Liver (tissue), 9 donors: ENCODE measurements around the gene MEX3B. TPM values are rescaled to one million over a fixed set of nuclear protein-coding genes. Genes with fewer than 3 reads are reported as not detected.

Source experiments
- DNase-seq: peaks from one replicate; pipeline ENCODE4 v3.0.0-alpha.2; 2017; ENCODE audit warnings: low spot score
- H3K27ac ChIP-seq, 2 donors: one replicate each; pipeline ENCODE4 v1.7.0; 2013; ENCODE audit warnings: inconsistent platforms in 2 of 2, low read length in 2 of 2, control low read depth in 1 of 2, low read depth in 1 of 2, mild to moderate bottlenecking in 1 of 2
- H3K27me3 ChIP-seq, 4 donors: one replicate each; pipeline versions ENCODE4 v1.6.1 to v1.7.0; 2013; ENCODE audit warnings: low read length in 3 of 4, inconsistent platforms in 1 of 4, mild to moderate bottlenecking in 1 of 4, moderate library complexity in 1 of 4; ENCODE audit not compliant: control insufficient read depth in 4 of 4, insufficient read depth in 4 of 4
- H3K36me3 ChIP-seq, 4 donors: one replicate each; pipeline versions ENCODE4 v1.6.1 to v1.7.0; 2013; ENCODE audit warnings: low read length in 3 of 4, mild to moderate bottlenecking in 3 of 4, low read depth in 1 of 4, moderate library complexity in 1 of 4; ENCODE audit not compliant: control insufficient read depth in 4 of 4, insufficient read depth in 3 of 4
- H3K4me1 ChIP-seq, 4 donors: one replicate each; pipeline versions ENCODE4 v1.6.1 to v1.7.0; 2013; ENCODE audit warnings: low read length in 3 of 4, mild to moderate bottlenecking in 3 of 4, moderate library complexity in 1 of 4; ENCODE audit not compliant: control insufficient read depth in 4 of 4, insufficient read depth in 4 of 4
- H3K4me3 ChIP-seq, 3 donors: one replicate each; pipeline versions ENCODE4 v1.6.1 to v1.7.0; 2013; ENCODE audit warnings: low read length in 3 of 3, control low read depth in 1 of 3, low read depth in 1 of 3, mild to moderate bottlenecking in 1 of 3
- H3K9ac ChIP-seq, 2 donors: one replicate each; pipeline ENCODE4 v1.7.0; 2013; ENCODE audit warnings: low read length in 2 of 2, mild to moderate bottlenecking in 2 of 2, moderate library complexity in 2 of 2, control low read depth in 1 of 2, low read depth in 1 of 2
- H3K9me3 ChIP-seq, 4 donors: one replicate each; pipeline versions ENCODE4 v1.6.1 to v1.7.0; 2013; ENCODE audit warnings: low read length in 3 of 4; ENCODE audit not compliant: control insufficient read depth in 4 of 4
- EGR1 ChIP-seq, 2 donors: IDR thresholded peaks; 2 replicates each; pipeline ENCODE4 v1.6.1; 2016 to 2018; ENCODE audit warnings: antibody characterized with exemption in 2 of 2, low read depth in 2 of 2
- FOXA1 ChIP-seq: IDR thresholded peaks from 2 replicates; pipeline ENCODE4 v1.6.1; 2016; ENCODE audit warnings: antibody characterized with exemption
- FOXA2 ChIP-seq: IDR thresholded peaks from 2 replicates; pipeline ENCODE4 v1.6.1; 2016; ENCODE audit warnings: antibody characterized with exemption
- GABPA ChIP-seq, 2 donors: IDR thresholded peaks in 1 of 2; conservative IDR thresholded peaks in 1 of 2; 2 replicates each; pipeline ENCODE4 v1.6.1; 2016; ENCODE audit warnings: antibody characterized with exemption in 2 of 2, mild to moderate bottlenecking in 1 of 2, moderate library complexity in 1 of 2
- HNF4A ChIP-seq, 2 donors: conservative IDR thresholded peaks; 2 replicates each; pipeline ENCODE4 v1.6.1; 2016; ENCODE audit warnings: antibody characterized with exemption in 2 of 2, mild to moderate bottlenecking in 2 of 2
- HNF4G ChIP-seq: IDR thresholded peaks from 2 replicates; pipeline ENCODE4 v1.6.1; 2016; ENCODE audit warnings: antibody characterized with exemption
- JUND ChIP-seq, 2 donors: IDR thresholded peaks; 2 replicates each; pipeline ENCODE4 v1.6.1; 2016; ENCODE audit warnings: antibody characterized with exemption in 2 of 2
- NR2F2 ChIP-seq: IDR thresholded peaks from 2 replicates; pipeline ENCODE4 v1.6.1; 2016; ENCODE audit warnings: antibody characterized with exemption
- RXRA ChIP-seq, 2 donors: IDR thresholded peaks; 2 replicates each; pipeline ENCODE4 v1.6.1; 2017 to 2018; ENCODE audit warnings: antibody characterized with exemption in 2 of 2, mild to moderate bottlenecking in 1 of 2
- SP1 ChIP-seq: IDR thresholded peaks from 2 replicates; pipeline ENCODE4 v1.6.1; 2018; ENCODE audit warnings: antibody characterized with exemption, mild to moderate bottlenecking
- TAF1 ChIP-seq: conservative IDR thresholded peaks from 2 replicates; pipeline ENCODE4 v1.6.1; 2016; ENCODE audit warnings: antibody characterized with exemption, mild to moderate bottlenecking
- YY1 ChIP-seq: IDR thresholded peaks from 2 replicates; pipeline ENCODE4 v1.6.1; 2016; ENCODE audit warnings: antibody characterized with exemption, mild to moderate bottlenecking
- WGBS: extraction: QIAGEN DNeasy Blood & Tissue Kit; methylation state at CpG from one replicate; pipeline ENCODE4 v1.1.7; 2013; 5-methylcytosine and 5-hydroxymethylcytosine counted together
- polyA plus RNA-seq, 2 donors: library from polyadenylated mRNA; stranded (reverse) in 1 of 2; unstranded in 1 of 2; fragments of 200-250 nt in 1 of 2; fragments of >200 nt in 1 of 2; fragmentation: Nextera tagmentation in 1 of 2; extraction: Ambion mirVana in 1 of 2; gene quantifications; one replicate each; pipeline versions ENCODE4 v1.2.1 to v1.2.3, GENCODE V29; 2013 to 2015
- total RNA-seq, 2 donors: library from RNA; depleted of rRNA; stranded (reverse); fragments of >200 nt; gene quantifications; one replicate each; pipeline ENCODE4 v1.2.3, GENCODE V29; 2014
- TF ChIP-seq, protein P1 (sequence below): IDR thresholded peaks from 2 replicates; pipeline ENCODE4 v1.6.1; 2016; ENCODE audit warnings: antibody characterized with exemption, mild to moderate bottlenecking
- TF ChIP-seq, protein P2 (sequence below): IDR thresholded peaks from 2 replicates; pipeline ENCODE4 v1.6.1; 2016; ENCODE audit warnings: antibody characterized with exemption
- TF ChIP-seq, protein P3 (sequence below): IDR thresholded peaks from 2 replicates; pipeline ENCODE4 v1.6.1; 2016; ENCODE audit warnings: antibody characterized with exemption
- TF ChIP-seq, protein P4 (sequence below): fragments of 150-350 bp; IDR thresholded peaks from 2 replicates; pipeline ENCODE4 v1.5.1; 2017; ENCODE audit warnings: improper control_type of control experiment, low read depth, low read length; ENCODE audit not compliant: missing input control
- TF ChIP-seq, protein P5 (sequence below): IDR thresholded peaks from 2 replicates; pipeline ENCODE4 v1.6.1; 2016; ENCODE audit warnings: antibody characterized with exemption
- donor health status: healthy.
- donor health status: healthy.
- donor health status: healthy.
- donor health status: healthy.
- donor health status: healthy.

MEX3B gene
- total and polyA plus RNA-seq, 4 donors, result 0.33 to 1.4 (median 0.89) TPM; not detected in 1

DNA sequence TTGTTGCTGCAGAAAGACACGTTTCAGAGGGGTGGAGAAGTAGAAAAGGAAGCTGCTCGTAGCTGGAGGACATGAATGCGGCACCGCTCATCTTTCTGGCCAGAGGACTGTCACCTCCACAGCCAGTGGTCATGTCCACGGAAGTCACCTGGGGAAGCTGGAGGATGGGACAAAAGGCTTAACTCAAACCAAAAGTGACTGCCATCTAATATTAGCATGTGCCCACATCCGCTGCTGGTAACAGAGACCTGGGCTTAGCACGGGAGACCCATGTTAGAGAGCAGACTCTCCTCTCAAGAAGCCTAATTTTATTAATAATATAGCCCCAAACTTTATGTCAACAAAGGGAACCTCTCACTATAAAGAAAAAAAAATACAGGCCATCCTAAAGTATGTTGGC, 5.9 kb downstream of the MEX3B start:
- Histone ChIP-seq H3K9ac (no peak overlapping the region), H3K4me3 (no peak overlapping the region), H3K36me3 (no peaks in the 10 kb centered on the region), H3K27me3 (peaks cover 0 to 8% (median 4%) of the 10 kb centered on the region in 4 donors), H3K27ac (no peak overlapping the region), H3K4me1 (peaks cover under 1 to 9% (median 8%) of the 10 kb centered on the region in 4 donors), H3K9me3 (peaks cover 0 to 4% (median 0%) of the 10 kb centered on the region in 4 donors)
- 88% methylated on average over 7 of the region's 7 CpGs for WGBS
- TF ChIP-seq FOXA1 (no peak), RXRA (IDR thresholded peaks at IDR 0.05) (no peak), JUND (IDR thresholded peaks at IDR 0.05) (no peak)
- TF ChIP-seq, protein P1, sequence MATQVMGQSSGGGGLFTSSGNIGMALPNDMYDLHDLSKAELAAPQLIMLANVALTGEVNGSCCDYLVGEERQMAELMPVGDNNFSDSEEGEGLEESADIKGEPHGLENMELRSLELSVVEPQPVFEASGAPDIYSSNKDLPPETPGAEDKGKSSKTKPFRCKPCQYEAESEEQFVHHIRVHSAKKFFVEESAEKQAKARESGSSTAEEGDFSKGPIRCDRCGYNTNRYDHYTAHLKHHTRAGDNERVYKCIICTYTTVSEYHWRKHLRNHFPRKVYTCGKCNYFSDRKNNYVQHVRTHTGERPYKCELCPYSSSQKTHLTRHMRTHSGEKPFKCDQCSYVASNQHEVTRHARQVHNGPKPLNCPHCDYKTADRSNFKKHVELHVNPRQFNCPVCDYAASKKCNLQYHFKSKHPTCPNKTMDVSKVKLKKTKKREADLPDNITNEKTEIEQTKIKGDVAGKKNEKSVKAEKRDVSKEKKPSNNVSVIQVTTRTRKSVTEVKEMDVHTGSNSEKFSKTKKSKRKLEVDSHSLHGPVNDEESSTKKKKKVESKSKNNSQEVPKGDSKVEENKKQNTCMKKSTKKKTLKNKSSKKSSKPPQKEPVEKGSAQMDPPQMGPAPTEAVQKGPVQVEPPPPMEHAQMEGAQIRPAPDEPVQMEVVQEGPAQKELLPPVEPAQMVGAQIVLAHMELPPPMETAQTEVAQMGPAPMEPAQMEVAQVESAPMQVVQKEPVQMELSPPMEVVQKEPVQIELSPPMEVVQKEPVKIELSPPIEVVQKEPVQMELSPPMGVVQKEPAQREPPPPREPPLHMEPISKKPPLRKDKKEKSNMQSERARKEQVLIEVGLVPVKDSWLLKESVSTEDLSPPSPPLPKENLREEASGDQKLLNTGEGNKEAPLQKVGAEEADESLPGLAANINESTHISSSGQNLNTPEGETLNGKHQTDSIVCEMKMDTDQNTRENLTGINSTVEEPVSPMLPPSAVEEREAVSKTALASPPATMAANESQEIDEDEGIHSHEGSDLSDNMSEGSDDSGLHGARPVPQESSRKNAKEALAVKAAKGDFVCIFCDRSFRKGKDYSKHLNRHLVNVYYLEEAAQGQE, result no peak
- TF ChIP-seq, protein P2, sequence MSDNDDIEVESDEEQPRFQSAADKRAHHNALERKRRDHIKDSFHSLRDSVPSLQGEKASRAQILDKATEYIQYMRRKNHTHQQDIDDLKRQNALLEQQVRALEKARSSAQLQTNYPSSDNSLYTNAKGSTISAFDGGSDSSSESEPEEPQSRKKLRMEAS, result no peak
- DNase-seq, result no peak

DNA sequence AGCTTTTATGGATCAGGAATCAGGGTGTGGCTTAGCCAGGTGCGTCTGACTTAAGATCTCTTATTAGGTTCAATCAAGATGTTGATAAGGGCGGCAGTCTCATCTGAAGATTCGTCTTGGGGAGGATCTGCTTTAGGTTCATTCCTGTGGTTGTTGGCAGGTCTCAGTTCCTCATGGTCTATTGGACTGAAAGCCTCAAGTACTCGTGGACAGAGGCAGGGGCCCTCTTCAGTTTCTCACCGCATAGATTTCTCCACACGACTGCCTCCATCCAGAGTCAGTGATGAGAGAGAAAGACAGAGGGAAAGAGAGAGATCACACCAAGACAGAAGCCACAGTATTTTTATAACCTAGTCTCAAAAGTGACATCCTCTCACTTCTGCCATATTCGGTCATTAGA, 9.4 kb downstream of the MEX3B start:
- Histone ChIP-seq H3K4me1 (peaks cover 0 to 5% (median 0%) of the 10 kb centered on the region in 4 donors), H3K36me3 (no peaks in the 10 kb centered on the region), H3K4me3 (no peak overlapping the region), H3K9ac (no peak overlapping the region), H3K9me3 (peaks cover 0 to 4% (median 0%) of the 10 kb centered on the region in 4 donors), H3K27ac (no peak overlapping the region), H3K27me3 (peaks cover 0 to 8% (median 2%) of the 10 kb centered on the region in 4 donors)
- TF ChIP-seq HNF4G, result no peak
- no peak for TF ChIP-seq RXRA (IDR thresholded peaks at IDR 0.05)
- TF ChIP-seq EGR1 (IDR thresholded peaks at IDR 0.05; ENCODE audit: low read depth in 2 of 2), result no peak
- TF ChIP-seq, protein P1, result no peak
- no peak for TF ChIP-seq NR2F2
- TF ChIP-seq, protein P3, sequence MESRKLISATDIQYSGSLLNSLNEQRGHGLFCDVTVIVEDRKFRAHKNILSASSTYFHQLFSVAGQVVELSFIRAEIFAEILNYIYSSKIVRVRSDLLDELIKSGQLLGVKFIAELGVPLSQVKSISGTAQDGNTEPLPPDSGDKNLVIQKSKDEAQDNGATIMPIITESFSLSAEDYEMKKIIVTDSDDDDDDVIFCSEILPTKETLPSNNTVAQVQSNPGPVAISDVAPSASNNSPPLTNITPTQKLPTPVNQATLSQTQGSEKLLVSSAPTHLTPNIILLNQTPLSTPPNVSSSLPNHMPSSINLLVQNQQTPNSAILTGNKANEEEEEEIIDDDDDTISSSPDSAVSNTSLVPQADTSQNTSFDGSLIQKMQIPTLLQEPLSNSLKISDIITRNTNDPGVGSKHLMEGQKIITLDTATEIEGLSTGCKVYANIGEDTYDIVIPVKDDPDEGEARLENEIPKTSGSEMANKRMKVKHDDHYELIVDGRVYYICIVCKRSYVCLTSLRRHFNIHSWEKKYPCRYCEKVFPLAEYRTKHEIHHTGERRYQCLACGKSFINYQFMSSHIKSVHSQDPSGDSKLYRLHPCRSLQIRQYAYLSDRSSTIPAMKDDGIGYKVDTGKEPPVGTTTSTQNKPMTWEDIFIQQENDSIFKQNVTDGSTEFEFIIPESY, result no peak
- TF ChIP-seq SP1, result no peak
- no peak for TF ChIP-seq JUND (IDR thresholded peaks at IDR 0.05)
- TF ChIP-seq, protein P2, result no peak
- TF ChIP-seq, protein P4, sequence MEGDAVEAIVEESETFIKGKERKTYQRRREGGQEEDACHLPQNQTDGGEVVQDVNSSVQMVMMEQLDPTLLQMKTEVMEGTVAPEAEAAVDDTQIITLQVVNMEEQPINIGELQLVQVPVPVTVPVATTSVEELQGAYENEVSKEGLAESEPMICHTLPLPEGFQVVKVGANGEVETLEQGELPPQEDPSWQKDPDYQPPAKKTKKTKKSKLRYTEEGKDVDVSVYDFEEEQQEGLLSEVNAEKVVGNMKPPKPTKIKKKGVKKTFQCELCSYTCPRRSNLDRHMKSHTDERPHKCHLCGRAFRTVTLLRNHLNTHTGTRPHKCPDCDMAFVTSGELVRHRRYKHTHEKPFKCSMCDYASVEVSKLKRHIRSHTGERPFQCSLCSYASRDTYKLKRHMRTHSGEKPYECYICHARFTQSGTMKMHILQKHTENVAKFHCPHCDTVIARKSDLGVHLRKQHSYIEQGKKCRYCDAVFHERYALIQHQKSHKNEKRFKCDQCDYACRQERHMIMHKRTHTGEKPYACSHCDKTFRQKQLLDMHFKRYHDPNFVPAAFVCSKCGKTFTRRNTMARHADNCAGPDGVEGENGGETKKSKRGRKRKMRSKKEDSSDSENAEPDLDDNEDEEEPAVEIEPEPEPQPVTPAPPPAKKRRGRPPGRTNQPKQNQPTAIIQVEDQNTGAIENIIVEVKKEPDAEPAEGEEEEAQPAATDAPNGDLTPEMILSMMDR, result no peak
- TF ChIP-seq FOXA1, result no peak
- TF ChIP-seq GABPA (IDR thresholded peaks at IDR 0.05 in 1 of 2, conservative IDR thresholded peaks at IDR 0.05 in 1 of 2), result no peak
- TF ChIP-seq YY1, result no peak
- TF ChIP-seq, protein P5, sequence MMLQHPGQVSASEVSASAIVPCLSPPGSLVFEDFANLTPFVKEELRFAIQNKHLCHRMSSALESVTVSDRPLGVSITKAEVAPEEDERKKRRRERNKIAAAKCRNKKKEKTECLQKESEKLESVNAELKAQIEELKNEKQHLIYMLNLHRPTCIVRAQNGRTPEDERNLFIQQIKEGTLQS, result no peak
- no peak for TF ChIP-seq TAF1
- no peak for TF ChIP-seq HNF4A (conservative IDR thresholded peaks at IDR 0.05)
- no peak for TF ChIP-seq FOXA2
- 80% methylated on average over 7 of the region's 7 CpGs for WGBS
- no peak for DNase-seq
